ENCODE results near the gene ATCAY. TPM values are rescaled to one million over a fixed set of nuclear protein-coding genes. Genes with fewer than 3 reads are reported as not detected.
"Not testable (repeated sequence)": the region's sequence is repeated elsewhere in the genome, so short reads cannot be mapped to it uniquely, and the experiment has no call there.

Gene ATCAY
- total RNA-seq, 2 donors from 2014 or later: 0.58 to 2.8 TPM

GRCh38 chr19:3967983-3968382, 87.5 kb downstream of the ATCAY start:
- peak; percentile 55 for DNase-seq
- Histone ChIP-seq H3K27ac (ENCODE audit: low read depth, low read length) (peak overlapping the region; percentile 93), H3K9ac (ENCODE audit: extremely low read depth, low read length, poor library complexity, severe bottlenecking) (peak overlapping the region; percentile 82), H3K36me3 (ENCODE audit: control insufficient read depth, insufficient read depth, low read length) (peaks cover 53% of the 10 kb centered on the region), H3K4me3 (ENCODE audit: low read length) (peak overlapping the region; percentile 50)
- not testable (repeated sequence) for H3K9me3 Mint-ChIP-seq; H3K4me1 ChIP-seq (ENCODE audit: control insufficient read depth, insufficient read depth, low read length); H3K27me3 Mint-ChIP-seq (ENCODE audit: insufficient read depth); H3K27me3 ChIP-seq (ENCODE audit: control insufficient read depth, insufficient read depth, low read length, poor library complexity, severe bottlenecking); H3K9me3 ChIP-seq (ENCODE audit: control insufficient read depth, low read length)
- peak overlapping the region; percentile 84 for H3K4me3 Mint-ChIP-seq
- peaks cover 53% of the 10 kb centered on the region for H3K36me3 Mint-ChIP-seq (ENCODE audit: low read depth)
- peaks cover 27% of the 10 kb centered on the region for H3K4me1 Mint-ChIP-seq
- WGBS, 2 experiments (ENCODE audit: insufficient coverage in 1 of 2, insufficient read length in 1 of 2): 94 to 96% methylated on average over 8 to 12 of the region's 12 CpGs
- H3K27ac Mint-ChIP-seq: peak overlapping the region; percentile 99

DNA sequence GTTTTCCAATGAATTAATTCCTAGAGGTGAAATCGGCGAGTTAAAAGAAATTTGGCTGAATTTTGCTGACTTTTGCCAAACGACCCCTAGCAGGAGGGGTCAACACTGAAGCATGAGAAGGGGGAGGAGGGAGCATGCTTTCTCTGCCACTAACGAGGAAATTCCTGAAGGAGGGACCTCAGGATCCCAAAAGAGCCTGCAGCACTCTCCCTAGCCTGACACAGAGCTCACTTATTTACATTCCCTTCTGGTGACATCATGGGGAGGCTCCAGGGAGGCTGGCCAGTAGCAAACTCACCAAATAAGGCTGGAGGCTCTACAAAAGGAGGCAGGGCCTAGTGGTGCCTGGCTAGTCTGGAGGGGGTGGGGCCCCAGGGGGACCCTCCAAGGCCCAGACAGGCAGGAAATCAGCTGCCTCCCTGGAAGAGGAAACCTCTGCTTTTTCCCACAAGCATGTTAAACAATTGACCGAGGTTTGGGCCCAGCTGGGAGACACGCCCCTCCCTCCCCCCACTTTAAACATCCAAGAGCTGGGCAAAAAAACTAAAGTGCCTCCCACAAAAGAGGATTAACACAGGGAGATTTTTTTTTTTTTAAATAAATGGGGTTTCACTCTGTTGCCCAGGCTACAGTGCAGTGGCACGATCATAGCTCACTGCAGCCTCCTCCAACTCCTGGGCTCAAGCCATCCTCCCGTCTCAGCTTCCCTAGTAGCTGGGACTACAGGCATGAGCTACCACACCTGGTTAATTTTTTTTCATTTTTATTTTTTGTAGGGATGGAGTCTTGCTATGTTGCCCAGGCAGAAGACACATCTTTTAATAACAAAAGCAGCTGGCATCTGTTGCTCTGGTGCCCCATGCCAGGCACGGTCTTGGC, 88.3 kb downstream of the ATCAY start:
- DNase-seq: peak; percentile 98
- Mint-ChIP-seq H3K4me3 (peak overlapping the region; percentile 84), H3K9me3 (no peaks in the 10 kb centered on the region), H3K4me1 (peaks cover 27% of the 10 kb centered on the region), H3K27ac (peak overlapping the region; percentile 99), H3K36me3 (ENCODE audit: low read depth) (peaks cover 45% of the 10 kb centered on the region), H3K27me3 (ENCODE audit: insufficient read depth) (no peaks in the 10 kb centered on the region)
- peak overlapping the region; percentile 89 for H3K4me3 ChIP-seq (ENCODE audit: low read length)
- no peaks in the 10 kb centered on the region for H3K4me1 ChIP-seq (ENCODE audit: control insufficient read depth, insufficient read depth, low read length)
- TF ChIP-seq, protein P1, sequence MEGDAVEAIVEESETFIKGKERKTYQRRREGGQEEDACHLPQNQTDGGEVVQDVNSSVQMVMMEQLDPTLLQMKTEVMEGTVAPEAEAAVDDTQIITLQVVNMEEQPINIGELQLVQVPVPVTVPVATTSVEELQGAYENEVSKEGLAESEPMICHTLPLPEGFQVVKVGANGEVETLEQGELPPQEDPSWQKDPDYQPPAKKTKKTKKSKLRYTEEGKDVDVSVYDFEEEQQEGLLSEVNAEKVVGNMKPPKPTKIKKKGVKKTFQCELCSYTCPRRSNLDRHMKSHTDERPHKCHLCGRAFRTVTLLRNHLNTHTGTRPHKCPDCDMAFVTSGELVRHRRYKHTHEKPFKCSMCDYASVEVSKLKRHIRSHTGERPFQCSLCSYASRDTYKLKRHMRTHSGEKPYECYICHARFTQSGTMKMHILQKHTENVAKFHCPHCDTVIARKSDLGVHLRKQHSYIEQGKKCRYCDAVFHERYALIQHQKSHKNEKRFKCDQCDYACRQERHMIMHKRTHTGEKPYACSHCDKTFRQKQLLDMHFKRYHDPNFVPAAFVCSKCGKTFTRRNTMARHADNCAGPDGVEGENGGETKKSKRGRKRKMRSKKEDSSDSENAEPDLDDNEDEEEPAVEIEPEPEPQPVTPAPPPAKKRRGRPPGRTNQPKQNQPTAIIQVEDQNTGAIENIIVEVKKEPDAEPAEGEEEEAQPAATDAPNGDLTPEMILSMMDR (conservative IDR thresholded peaks at IDR 0.05): no peak
- H3K9ac ChIP-seq (ENCODE audit: extremely low read depth, low read length, poor library complexity, severe bottlenecking): peak overlapping the region; percentile 82
- no peaks in the 10 kb centered on the region for H3K27me3 ChIP-seq (ENCODE audit: control insufficient read depth, insufficient read depth, low read length, poor library complexity, severe bottlenecking)
- 30 to 34% methylated on average over 6 to 9 of the region's 9 CpGs for WGBS, 2 experiments (ENCODE audit: insufficient coverage in 1 of 2, insufficient read length in 1 of 2)
- no peaks in the 10 kb centered on the region for H3K9me3 ChIP-seq (ENCODE audit: control insufficient read depth, low read length)
- H3K27ac ChIP-seq (ENCODE audit: low read depth, low read length): peak overlapping the region; percentile 93
- H3K36me3 ChIP-seq (ENCODE audit: control insufficient read depth, insufficient read depth, low read length): peaks cover 45% of the 10 kb centered on the region

DNA sequence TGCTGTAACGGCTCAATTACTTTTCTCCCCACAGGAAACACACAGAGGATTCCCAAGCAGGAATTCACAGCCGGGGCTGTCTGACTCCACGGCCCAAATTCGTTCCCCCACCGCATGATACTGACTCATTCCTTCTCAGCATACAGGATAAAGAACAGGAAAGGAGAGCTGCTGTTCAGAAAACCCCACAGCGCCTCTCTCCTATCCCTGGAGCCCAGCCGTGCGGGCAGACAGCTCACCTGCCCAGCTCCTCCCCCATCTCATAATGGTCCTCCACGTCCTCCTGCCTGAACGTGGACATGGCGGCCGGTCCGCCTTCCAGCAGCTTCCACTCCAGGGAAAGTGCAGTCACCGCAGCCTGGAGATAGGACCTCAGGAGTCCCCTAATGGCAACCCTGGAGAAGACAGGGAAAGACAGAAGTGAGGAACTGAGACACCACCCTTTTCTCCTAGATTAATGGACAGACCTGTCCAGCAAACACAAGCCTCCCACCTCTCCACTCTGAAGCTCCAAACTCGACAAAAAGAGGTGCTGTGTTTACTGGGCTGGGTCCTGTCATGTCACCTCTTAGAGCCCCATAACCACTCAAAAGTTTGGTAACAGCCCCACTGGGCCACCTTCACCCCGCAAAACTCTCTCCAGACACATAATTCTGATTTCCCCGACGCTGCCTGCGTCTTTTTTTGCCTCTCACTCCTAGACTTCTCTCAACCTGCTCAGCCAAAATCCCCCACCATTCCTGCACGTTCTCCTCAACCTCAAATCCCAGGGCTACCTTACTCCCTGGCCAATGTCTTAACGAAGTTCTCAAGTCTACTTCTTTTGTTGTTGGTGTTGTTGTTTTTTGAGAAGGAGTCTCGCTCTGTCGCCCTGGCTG, 89.2 kb downstream of the ATCAY start:
- no peaks in the 10 kb centered on the region for H3K27me3 ChIP-seq (ENCODE audit: control insufficient read depth, insufficient read depth, low read length, poor library complexity, severe bottlenecking)
- DNase-seq: peak; percentile 88
- H3K4me3 ChIP-seq (ENCODE audit: low read length): peak overlapping the region; percentile 89
- Mint-ChIP-seq H3K36me3 (ENCODE audit: low read depth) (peaks cover 42% of the 10 kb centered on the region), H3K27ac (peak overlapping the region; percentile 99), H3K9me3 (no peaks in the 10 kb centered on the region), H3K4me1 (peaks cover 27% of the 10 kb centered on the region), H3K4me3 (peak overlapping the region; percentile 84), H3K27me3 (ENCODE audit: insufficient read depth) (no peaks in the 10 kb centered on the region)
- peak overlapping the region; percentile 84 for H3K27ac ChIP-seq (ENCODE audit: low read depth, low read length)
- 9 to 13% methylated on average over 10 to 23 of the region's 23 CpGs for WGBS, 2 experiments (ENCODE audit: insufficient coverage in 1 of 2, insufficient read length in 1 of 2)
- H3K9ac ChIP-seq (ENCODE audit: extremely low read depth, low read length, poor library complexity, severe bottlenecking): peak overlapping the region; percentile 82
- TF ChIP-seq, protein P1 (conservative IDR thresholded peaks at IDR 0.05): peak; percentile 56
- H3K4me1 ChIP-seq (ENCODE audit: control insufficient read depth, insufficient read depth, low read length): no peaks in the 10 kb centered on the region
- H3K9me3 ChIP-seq (ENCODE audit: control insufficient read depth, low read length): no peaks in the 10 kb centered on the region
- peaks cover 40% of the 10 kb centered on the region for H3K36me3 ChIP-seq (ENCODE audit: control insufficient read depth, insufficient read depth, low read length)

Measured in endodermal cell (in vitro differentiated cells).